HCT116 (cell line): ENCODE measurements around the gene PHF13. TPM values are rescaled to one million over a fixed set of nuclear protein-coding genes. Genes with fewer than 3 reads are reported as not detected.

Source experiments
- ATAC-seq: fragments of 200-7000 bp; cut with Tn5 transposase; 2 replicates; pipeline ENCODE4 v1.9.1; 2020; ENCODE audit warnings: mild to moderate bottlenecking, moderate library complexity
- BruUV-seq: library from RNA; stranded (reverse); fragments of 400-500 nt; replicated peaks from 2 replicates; lab custom pipeline; 2021; lab: Mats Ljungman, UMichigan
- CTCF ChIA-PET: fragments of 300-600 bp; sonication (Branson Sonifier 250); formaldehyde crosslinking; loops from one replicate; lab custom pipeline; 2021; ENCODE audit warnings: antibody characterized with exemption; lab: Charles Lee
- POLR2A ChIA-PET: fragments of 300-600, 350-600 bp; sonication (Branson Sonifier 250); formaldehyde crosslinking; loops from one replicate; lab custom pipeline; 2021; ENCODE audit warnings: antibody characterized with exemption; lab: Charles Lee
- RAD21 ChIA-PET, 2 experiments: fragments of 300-600 bp; sonication (Branson Sonifier 250); formaldehyde crosslinking; loops; one replicate each; lab custom pipeline; 2023; ENCODE audit warnings: low total read pairs in 2 of 2; ENCODE audit not compliant: uncharacterized antibody in 2 of 2, unreplicated experiment in 2 of 2, low non-redundant PET in 1 of 2; lab: Charles Lee
- DNase-seq: peaks from one replicate; pipeline ENCODE4 v3.0.0-alpha.2; 2010; ENCODE audit warnings: low read depth, low spot score
- H2AFZ ChIP-seq: fragments of 200-600 bp; shearing (Covaris generic), sonication (generic); 2 replicates; pipeline ENCODE4 v1.6.1; 2017; ENCODE audit warnings: low read depth, mixed run types, mixed read lengths, antibody characterized with exemption, low read length; ENCODE audit not compliant: poor library complexity, severe bottlenecking
- H3K27ac ChIP-seq: 2 replicates; pipeline ENCODE4 v1.5.1; 2012; ENCODE audit warnings: low read depth, low read length
- H3K27me3 ChIP-seq: fragments of 200-600 bp; sonication (generic); 2 replicates; pipeline ENCODE4 v1.6.1; 2016; ENCODE audit warnings: mixed run types, low read length, mixed read lengths; ENCODE audit not compliant: insufficient read depth
- H3K36me3 ChIP-seq, 2 experiments: fragments of 200-500 bp in 1 of 2; fragments of 200-600 bp in 1 of 2; sonication (Bioruptor generic) in 1 of 2; sonication (generic) in 1 of 2; 2 replicates each; pipeline versions ENCODE4 v1.5.1 to v1.6.1; 2014 to 2016; ENCODE audit warnings: low read length in 2 of 2, inconsistent platforms in 1 of 2, mixed read lengths in 1 of 2, mixed run types in 1 of 2; ENCODE audit not compliant: insufficient read depth in 2 of 2, control insufficient read depth in 1 of 2
- H3K4me1 ChIP-seq, 2 experiments: fragments of 200-600 bp in 1 of 2; sonication (generic) in 1 of 2; 2 replicates each; pipeline versions ENCODE4 v1.5.1 to v1.6.1; 2012 to 2017; ENCODE audit warnings: low read length in 2 of 2, inconsistent platforms in 1 of 2, mild to moderate bottlenecking in 1 of 2, mixed read lengths in 1 of 2, mixed run types in 1 of 2, moderate library complexity in 1 of 2; ENCODE audit not compliant: insufficient read depth in 2 of 2, control insufficient read depth in 1 of 2
- H3K4me2 ChIP-seq: fragments of 200-600 bp; sonication (generic); 2 replicates; pipeline ENCODE4 v1.6.1; 2017; ENCODE audit warnings: mixed run types, low read length, mixed read lengths
- H3K4me3 ChIP-seq, 2 experiments: fragments of 200-600 bp in 1 of 2; sonication (generic) in 1 of 2; replicated peaks in 1 of 2; 2 replicates each; pipeline ENCODE4 v1.5.1; 2011 to 2016; ENCODE audit warnings: low read length in 2 of 2, control low read depth in 1 of 2, low read depth in 1 of 2, mild to moderate bottlenecking in 1 of 2, mixed read lengths in 1 of 2, mixed run types in 1 of 2
- H3K79me2 ChIP-seq: fragments of 200-600 bp; sonication (generic); 2 replicates; pipeline ENCODE4 v1.6.1; 2017; ENCODE audit warnings: mild to moderate bottlenecking, mixed run types, low read length, moderate library complexity, mixed read lengths; ENCODE audit not compliant: insufficient read depth
- H3K9ac ChIP-seq: fragments of 200-600 bp; sonication (generic); 2 replicates; pipeline ENCODE4 v1.6.1; 2016; ENCODE audit warnings: low read length, mixed read lengths
- H3K9me2 ChIP-seq: fragments of 200-600 bp; sonication (generic), shearing (Covaris generic); 2 replicates; pipeline ENCODE4 v1.6.1; 2017; ENCODE audit warnings: mixed run types, mild to moderate bottlenecking, moderate library complexity; ENCODE audit not compliant: insufficient read depth
- H3K9me3 ChIP-seq, 2 experiments: fragments of 200-500 bp in 1 of 2; fragments of 200-600 bp in 1 of 2; sonication (Bioruptor generic) in 1 of 2; sonication (generic) in 1 of 2; 2 replicates each; pipeline ENCODE4 v1.6.1; 2014 to 2017; ENCODE audit warnings: low read length in 2 of 2, mixed read lengths in 2 of 2, inconsistent platforms in 1 of 2, low read depth in 1 of 2, mild to moderate bottlenecking in 1 of 2, mixed run types in 1 of 2, moderate library complexity in 1 of 2; ENCODE audit not compliant: control insufficient read depth in 1 of 2, insufficient read depth in 1 of 2
- H4K20me1 ChIP-seq: fragments of 200-600 bp; sonication (generic), shearing (Covaris generic); 2 replicates; pipeline ENCODE4 v1.6.1; 2017; ENCODE audit warnings: mixed run types, mild to moderate bottlenecking, moderate library complexity; ENCODE audit not compliant: insufficient read depth
- CEBPB ChIP-seq: IDR thresholded peaks from 2 replicates; pipeline ENCODE4 v1.6.1; 2012; ENCODE audit warnings: low read depth
- ELF1 ChIP-seq: IDR thresholded peaks from 2 replicates; pipeline ENCODE4 v1.6.1; 2012; ENCODE audit warnings: low read depth, borderline replicate concordance
- EZH2 ChIP-seq: fragments of 200-600 bp; sonication (generic); IDR thresholded peaks from 2 replicates; pipeline ENCODE4 v1.6.1; 2017; ENCODE audit warnings: antibody characterized with exemption, mixed run types
- EZH2phosphoT487 ChIP-seq: fragments of 200-600 bp; IDR thresholded peaks from 2 replicates; pipeline ENCODE4 v1.6.1; 2018; ENCODE audit warnings: antibody characterized with exemption, borderline replicate concordance
- FOSL1 ChIP-seq: IDR thresholded peaks from 2 replicates; pipeline ENCODE4 v1.6.1; 2012; ENCODE audit warnings: low read depth
- RAD21 ChIP-seq: IDR thresholded peaks from 2 replicates; pipeline ENCODE4 v1.6.1; 2012; ENCODE audit warnings: low read depth, mild to moderate bottlenecking
- SP1 ChIP-seq: IDR thresholded peaks from 2 replicates; pipeline ENCODE4 v1.6.1; 2012; ENCODE audit warnings: low read depth
- TCF7L2 ChIP-seq: IDR thresholded peaks from 2 replicates; pipeline ENCODE4 v1.7.0; 2011; ENCODE audit warnings: borderline replicate concordance, inconsistent platforms; ENCODE audit not compliant: insufficient read depth, insufficient read length; ENCODE audit errors: extremely low read depth
- YY1 ChIP-seq: IDR thresholded peaks from 2 replicates; pipeline ENCODE4 v1.6.1; 2011; ENCODE audit warnings: low read length, low read depth, moderate library complexity, mild to moderate bottlenecking; ENCODE audit not compliant: insufficient replicate concordance; ENCODE audit errors: extremely low read depth
- ZFX ChIP-seq: fragments of 450-650 bp; IDR thresholded peaks from 2 replicates; pipeline ENCODE4 v1.6.1; 2017
- ZNF274 ChIP-seq: fragments of 200-500 bp; sonication (Bioruptor generic); IDR thresholded peaks from 2 replicates; pipeline ENCODE4 v1.6.1; 2014; ENCODE audit warnings: mild to moderate bottlenecking, low read depth, low read length, inconsistent platforms
- intact Hi-C: fragments of 100-400 bp; cut with micrococcal nuclease; formaldehyde crosslinking; loops from 2 replicates; pipeline ENCODE4 v1.10.0; 2022
- total RNA-seq: library from RNA; stranded (reverse); gene quantifications from one replicate; pipeline ENCODE4 v1.2.1, GENCODE V29; 2021; ENCODE audit not compliant: unreplicated experiment
- TF ChIP-seq, protein P1 (sequence below), 3 experiments: fragments of 200-600 bp in 1 of 3; sonication (generic) in 1 of 3; IDR thresholded peaks in 2 of 3; conservative IDR thresholded peaks in 1 of 3; 2 replicates each; pipeline ENCODE4 v1.5.1; 2012 to 2017; ENCODE audit warnings: low read depth in 2 of 3, low read length in 2 of 3, antibody characterized with exemption in 1 of 3, borderline replicate concordance in 1 of 3, control low read depth in 1 of 3, mild to moderate bottlenecking in 1 of 3, mixed read lengths in 1 of 3, mixed run types in 1 of 3, moderate library complexity in 1 of 3; ENCODE audit not compliant: insufficient read depth in 1 of 3
- TF ChIP-seq, protein P2 (sequence below): IDR thresholded peaks from 2 replicates; pipeline ENCODE4 v1.6.1; 2012
- TF ChIP-seq, protein P3 (sequence below): IDR thresholded peaks from 2 replicates; pipeline ENCODE4 v1.6.1; 2012; ENCODE audit warnings: low read depth
- TF ChIP-seq, protein P4 (sequence below): IDR thresholded peaks from 2 replicates; pipeline ENCODE4 v1.6.1; 2011; ENCODE audit warnings: mild to moderate bottlenecking, low read length, moderate library complexity; ENCODE audit not compliant: insufficient replicate concordance; ENCODE audit errors: extremely low read depth

The PHF13 gene
- total RNA-seq, 1 experiment from 2014 or later = 25.8 TPM

DNA sequence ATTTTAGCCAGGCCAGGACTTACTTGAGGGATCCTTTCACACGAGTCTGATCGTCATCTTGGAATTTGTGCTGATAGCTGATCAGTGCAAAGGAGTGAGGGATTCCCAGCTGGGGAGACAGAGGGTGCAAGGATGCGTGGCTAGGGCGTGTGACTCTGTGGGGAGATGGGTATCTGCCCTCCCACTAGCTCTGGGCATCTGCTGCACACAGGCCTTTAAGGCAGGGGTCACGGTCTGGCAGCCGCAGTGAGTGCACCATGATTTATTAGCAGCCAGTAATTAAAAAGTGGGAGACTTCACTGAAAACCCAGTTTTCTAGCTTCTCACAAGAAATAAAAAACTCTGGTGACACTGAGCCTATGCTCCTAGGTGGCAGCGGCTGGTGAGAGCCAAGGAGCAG, 31.5 kb downstream of the PHF13 start:
- Histone ChIP-seq H3K9ac (no peak overlapping the region), H3K79me2 (no peaks in the 10 kb centered on the region), H3K9me3 (no peaks in the 10 kb centered on the region), H3K27me3 (no peaks in the 10 kb centered on the region), H3K4me3 (no peak overlapping the region), H2AFZ (no peak overlapping the region)
- DNase-seq = no peak
- CTCF ChIA-PET = interaction anchor here (2.6 kb wide), 1 partner anchor 156 kb away, joined by 7 read pairs; no protein-coding TSS in a partner anchor
- TF ChIP-seq ZNF274 (no peak), EZH2 (no peak), SP1 (no peak), ELF1 (no peak), FOSL1 (no peak), CEBPB (no peak), RAD21 (no peak), YY1 (no peak), TCF7L2 (no peak), ZFX (no peak), EZH2phosphoT487 (no peak)
- TF ChIP-seq, protein P1, sequence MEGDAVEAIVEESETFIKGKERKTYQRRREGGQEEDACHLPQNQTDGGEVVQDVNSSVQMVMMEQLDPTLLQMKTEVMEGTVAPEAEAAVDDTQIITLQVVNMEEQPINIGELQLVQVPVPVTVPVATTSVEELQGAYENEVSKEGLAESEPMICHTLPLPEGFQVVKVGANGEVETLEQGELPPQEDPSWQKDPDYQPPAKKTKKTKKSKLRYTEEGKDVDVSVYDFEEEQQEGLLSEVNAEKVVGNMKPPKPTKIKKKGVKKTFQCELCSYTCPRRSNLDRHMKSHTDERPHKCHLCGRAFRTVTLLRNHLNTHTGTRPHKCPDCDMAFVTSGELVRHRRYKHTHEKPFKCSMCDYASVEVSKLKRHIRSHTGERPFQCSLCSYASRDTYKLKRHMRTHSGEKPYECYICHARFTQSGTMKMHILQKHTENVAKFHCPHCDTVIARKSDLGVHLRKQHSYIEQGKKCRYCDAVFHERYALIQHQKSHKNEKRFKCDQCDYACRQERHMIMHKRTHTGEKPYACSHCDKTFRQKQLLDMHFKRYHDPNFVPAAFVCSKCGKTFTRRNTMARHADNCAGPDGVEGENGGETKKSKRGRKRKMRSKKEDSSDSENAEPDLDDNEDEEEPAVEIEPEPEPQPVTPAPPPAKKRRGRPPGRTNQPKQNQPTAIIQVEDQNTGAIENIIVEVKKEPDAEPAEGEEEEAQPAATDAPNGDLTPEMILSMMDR (IDR thresholded peaks at IDR 0.05 in 2 of 3, conservative IDR thresholded peaks at IDR 0.05 in 1 of 3; ENCODE audit: borderline replicate concordance in 1 of 3, insufficient read depth in 1 of 3, low read depth in 2 of 3, low read length in 2 of 3) = no peak
- TF ChIP-seq, protein P2, sequence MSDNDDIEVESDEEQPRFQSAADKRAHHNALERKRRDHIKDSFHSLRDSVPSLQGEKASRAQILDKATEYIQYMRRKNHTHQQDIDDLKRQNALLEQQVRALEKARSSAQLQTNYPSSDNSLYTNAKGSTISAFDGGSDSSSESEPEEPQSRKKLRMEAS = no peak
- TF ChIP-seq, protein P3, sequence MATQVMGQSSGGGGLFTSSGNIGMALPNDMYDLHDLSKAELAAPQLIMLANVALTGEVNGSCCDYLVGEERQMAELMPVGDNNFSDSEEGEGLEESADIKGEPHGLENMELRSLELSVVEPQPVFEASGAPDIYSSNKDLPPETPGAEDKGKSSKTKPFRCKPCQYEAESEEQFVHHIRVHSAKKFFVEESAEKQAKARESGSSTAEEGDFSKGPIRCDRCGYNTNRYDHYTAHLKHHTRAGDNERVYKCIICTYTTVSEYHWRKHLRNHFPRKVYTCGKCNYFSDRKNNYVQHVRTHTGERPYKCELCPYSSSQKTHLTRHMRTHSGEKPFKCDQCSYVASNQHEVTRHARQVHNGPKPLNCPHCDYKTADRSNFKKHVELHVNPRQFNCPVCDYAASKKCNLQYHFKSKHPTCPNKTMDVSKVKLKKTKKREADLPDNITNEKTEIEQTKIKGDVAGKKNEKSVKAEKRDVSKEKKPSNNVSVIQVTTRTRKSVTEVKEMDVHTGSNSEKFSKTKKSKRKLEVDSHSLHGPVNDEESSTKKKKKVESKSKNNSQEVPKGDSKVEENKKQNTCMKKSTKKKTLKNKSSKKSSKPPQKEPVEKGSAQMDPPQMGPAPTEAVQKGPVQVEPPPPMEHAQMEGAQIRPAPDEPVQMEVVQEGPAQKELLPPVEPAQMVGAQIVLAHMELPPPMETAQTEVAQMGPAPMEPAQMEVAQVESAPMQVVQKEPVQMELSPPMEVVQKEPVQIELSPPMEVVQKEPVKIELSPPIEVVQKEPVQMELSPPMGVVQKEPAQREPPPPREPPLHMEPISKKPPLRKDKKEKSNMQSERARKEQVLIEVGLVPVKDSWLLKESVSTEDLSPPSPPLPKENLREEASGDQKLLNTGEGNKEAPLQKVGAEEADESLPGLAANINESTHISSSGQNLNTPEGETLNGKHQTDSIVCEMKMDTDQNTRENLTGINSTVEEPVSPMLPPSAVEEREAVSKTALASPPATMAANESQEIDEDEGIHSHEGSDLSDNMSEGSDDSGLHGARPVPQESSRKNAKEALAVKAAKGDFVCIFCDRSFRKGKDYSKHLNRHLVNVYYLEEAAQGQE = no peak
- TF ChIP-seq, protein P4, sequence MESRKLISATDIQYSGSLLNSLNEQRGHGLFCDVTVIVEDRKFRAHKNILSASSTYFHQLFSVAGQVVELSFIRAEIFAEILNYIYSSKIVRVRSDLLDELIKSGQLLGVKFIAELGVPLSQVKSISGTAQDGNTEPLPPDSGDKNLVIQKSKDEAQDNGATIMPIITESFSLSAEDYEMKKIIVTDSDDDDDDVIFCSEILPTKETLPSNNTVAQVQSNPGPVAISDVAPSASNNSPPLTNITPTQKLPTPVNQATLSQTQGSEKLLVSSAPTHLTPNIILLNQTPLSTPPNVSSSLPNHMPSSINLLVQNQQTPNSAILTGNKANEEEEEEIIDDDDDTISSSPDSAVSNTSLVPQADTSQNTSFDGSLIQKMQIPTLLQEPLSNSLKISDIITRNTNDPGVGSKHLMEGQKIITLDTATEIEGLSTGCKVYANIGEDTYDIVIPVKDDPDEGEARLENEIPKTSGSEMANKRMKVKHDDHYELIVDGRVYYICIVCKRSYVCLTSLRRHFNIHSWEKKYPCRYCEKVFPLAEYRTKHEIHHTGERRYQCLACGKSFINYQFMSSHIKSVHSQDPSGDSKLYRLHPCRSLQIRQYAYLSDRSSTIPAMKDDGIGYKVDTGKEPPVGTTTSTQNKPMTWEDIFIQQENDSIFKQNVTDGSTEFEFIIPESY = no peak
- TF ChIP-seq, all 23 proteins: peak for 0
- no peak for ATAC-seq
- intact Hi-C loops = no loop called here
- Histone ChIP-seq H3K9me2 (no peaks in the 10 kb centered on the region), H3K27ac (no peak overlapping the region), H4K20me1 (no peaks in the 10 kb centered on the region), H3K36me3 (peaks cover 14 to 23% of the 10 kb centered on the region in 2 experiments; a peak in 3 of 4 replicates), H3K4me2 (no peak overlapping the region), H3K4me1 (no peaks in the 10 kb centered on the region)
- ChIA-PET RAD21 (no interaction called here), POLR2A (no interaction called here)
- no TSS peak for BruUV-seq
